AG09319 (cell line): ENCODE measurements around the gene MCC.
"Not testable (repeated sequence)": the region's sequence is repeated elsewhere in the genome, so short reads cannot be mapped to it uniquely, and the experiment has no call there.

ENCODE experiments used
- DNase-seq: peaks from one replicate; pipeline ENCODE4 v3.0.0-alpha.2; 2010; ENCODE audit warnings: low read depth; ENCODE audit errors: extremely low read depth
- TF ChIP-seq, protein P1 (sequence below): IDR thresholded peaks from 2 replicates; pipeline ENCODE4 v1.5.1; 2011; ENCODE audit warnings: low read depth, mild to moderate bottlenecking, inconsistent platforms, low read length, moderate library complexity

Gene MCC

GRCh38 chr5:113075019-113075418, 413.2 kb downstream of the MCC start:
- TF ChIP-seq, protein P1, sequence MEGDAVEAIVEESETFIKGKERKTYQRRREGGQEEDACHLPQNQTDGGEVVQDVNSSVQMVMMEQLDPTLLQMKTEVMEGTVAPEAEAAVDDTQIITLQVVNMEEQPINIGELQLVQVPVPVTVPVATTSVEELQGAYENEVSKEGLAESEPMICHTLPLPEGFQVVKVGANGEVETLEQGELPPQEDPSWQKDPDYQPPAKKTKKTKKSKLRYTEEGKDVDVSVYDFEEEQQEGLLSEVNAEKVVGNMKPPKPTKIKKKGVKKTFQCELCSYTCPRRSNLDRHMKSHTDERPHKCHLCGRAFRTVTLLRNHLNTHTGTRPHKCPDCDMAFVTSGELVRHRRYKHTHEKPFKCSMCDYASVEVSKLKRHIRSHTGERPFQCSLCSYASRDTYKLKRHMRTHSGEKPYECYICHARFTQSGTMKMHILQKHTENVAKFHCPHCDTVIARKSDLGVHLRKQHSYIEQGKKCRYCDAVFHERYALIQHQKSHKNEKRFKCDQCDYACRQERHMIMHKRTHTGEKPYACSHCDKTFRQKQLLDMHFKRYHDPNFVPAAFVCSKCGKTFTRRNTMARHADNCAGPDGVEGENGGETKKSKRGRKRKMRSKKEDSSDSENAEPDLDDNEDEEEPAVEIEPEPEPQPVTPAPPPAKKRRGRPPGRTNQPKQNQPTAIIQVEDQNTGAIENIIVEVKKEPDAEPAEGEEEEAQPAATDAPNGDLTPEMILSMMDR: no peak
- no peak for DNase-seq

DNA sequence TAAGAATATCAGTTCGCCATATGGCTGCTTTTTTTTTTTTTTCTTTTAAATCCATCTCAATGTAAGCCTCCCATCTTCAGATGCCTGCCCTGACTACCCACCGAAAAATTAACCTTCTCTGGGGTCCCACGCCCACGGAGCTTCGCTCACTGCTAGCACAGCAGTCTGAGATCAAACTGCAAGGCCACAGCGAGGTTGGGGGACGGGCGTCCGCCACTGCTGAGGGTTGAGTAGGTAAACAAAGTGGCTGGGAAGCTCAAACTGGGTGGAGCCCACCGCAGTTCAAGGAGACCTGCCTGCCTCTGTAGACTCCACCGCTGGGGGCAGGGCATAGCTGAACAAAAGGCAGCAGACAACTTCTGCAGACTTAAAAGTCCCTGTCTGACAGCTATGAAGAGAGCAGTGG, 414.6 kb downstream of the MCC start:
- not testable (repeated sequence) for DNase-seq

DNA sequence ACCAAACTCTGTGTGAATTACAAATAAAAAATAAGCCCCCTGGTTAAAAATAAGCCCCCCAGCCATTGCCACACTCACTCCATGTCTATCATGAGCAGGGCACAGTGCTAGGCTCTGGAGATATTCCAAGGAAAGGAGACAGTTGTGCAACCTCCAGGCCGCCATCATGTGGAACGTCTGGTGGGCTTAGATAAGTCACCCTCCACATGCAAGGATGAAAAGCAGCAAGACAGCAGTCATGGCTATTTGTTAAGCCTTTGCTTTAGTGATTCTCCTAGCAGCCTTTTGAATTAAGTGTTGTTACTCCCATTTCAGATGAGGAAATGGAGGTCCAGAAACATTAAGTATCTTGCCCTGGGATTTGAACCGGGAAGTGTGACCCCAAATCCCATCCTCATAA, 416.9 kb downstream of the MCC start:
- TF ChIP-seq, protein P1: no peak
- no peak for DNase-seq

DNA sequence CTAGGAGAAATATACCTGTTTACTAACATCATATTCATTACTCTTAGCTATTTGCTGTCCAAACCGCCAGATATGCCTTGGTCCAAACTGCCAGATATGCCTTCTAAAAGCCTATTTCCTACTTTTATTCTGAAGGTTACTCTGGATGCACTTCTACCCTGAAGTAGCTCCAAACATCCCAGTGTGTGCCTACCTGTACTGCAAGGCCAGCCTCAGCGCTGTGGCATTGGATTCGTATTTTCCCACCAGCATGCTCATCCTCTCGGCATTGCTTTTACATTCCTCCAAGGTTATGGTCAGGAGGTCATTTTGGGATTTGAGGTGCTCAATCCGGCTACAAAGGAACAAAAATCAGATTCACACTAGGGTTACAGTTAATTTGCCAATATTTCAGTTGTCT, 417.4 kb downstream of the MCC start:
- no peak for DNase-seq
- TF ChIP-seq, protein P1: no peak

GRCh38 chr5:113068559-113068958, 419.7 kb downstream of the MCC start:
- TF ChIP-seq, protein P1: no peak
- DNase-seq: no peak

DNA sequence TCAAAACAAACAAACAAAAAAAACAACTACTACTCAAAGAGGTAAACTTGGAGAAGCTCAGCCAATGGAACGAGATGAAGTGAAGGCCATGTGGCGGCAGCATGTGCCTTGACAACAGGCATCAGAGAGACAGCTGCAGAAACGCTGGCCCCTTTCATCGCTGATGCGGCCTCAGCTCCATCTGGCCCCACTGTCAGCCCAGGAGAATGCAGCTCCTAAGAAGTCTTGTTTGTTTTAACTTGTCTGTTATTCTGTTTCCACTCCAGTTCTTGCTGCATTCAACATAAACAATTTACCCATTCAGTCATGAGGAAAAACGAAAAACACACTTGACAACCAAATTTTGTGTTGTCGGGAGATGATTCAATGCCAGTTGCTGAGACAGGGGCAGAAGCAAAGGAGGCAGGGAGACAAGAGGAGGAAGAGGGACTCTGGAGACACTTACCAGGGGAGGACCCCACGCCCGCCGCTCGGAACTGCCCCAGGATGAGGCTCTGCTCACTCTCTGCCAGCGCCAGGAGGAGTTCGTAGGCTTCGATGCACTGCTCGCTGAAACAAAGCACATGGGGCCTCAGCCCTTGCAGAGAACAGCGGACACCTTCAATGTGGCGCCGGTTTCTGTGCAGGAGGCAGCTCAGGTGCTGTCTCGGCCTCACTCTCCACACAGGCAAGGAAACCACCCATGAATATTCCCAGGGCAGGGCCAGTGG, 420.5 kb downstream of the MCC start:
- DNase-seq: no peak
- TF ChIP-seq, protein P1: no peak

DNA sequence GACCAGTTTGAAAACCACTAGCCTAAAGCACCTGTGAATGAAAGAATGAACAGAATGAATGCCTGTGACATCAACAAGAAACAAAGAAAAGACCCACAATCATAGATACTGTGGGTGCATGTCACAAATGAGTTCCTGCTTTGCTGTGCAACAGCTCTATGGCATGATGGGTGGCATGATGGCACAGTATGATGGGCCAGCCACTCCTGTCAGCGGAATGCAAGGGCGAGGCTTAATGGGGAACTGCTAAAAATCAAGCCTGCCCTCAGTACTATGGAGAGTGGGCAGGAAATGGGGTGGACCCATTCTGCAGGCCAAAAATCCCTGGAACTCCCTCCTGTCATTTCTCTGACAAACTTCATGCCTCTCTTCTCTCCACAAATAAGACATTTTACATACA, 422.6 kb downstream of the MCC start:
- TF ChIP-seq, protein P1: no peak
- DNase-seq: no peak

DNA sequence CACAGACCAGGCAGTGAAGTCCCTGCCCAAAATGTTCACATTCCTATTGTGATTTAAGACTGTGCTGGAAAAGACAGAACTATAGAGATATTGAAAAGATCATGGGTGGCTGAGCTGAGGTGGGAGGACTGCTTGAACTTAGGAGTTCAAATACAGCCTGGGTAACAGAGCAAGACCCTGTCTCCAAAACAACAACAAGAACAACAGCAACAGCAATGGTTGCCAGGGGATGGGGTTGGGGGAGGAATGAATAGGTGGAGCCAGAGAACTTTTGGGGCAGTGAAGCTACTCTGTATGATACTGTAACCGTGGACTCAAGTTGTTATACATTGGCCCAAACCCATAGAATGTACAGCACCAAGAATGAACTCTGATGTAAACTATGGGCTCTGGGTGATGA, 423.4 kb downstream of the MCC start:
- DNase-seq: no peak
- TF ChIP-seq, protein P1: no peak
